A673 (cell line): ENCODE data around the gene SEPTIN8. TPM values are rescaled to one million over a fixed set of nuclear protein-coding genes. Genes with fewer than 3 reads are reported as not detected.

Source experiments
- BruUV-seq: library from RNA; stranded (reverse); fragments of 400-500 nt; replicated peaks from 2 replicates; lab custom pipeline; 2021; lab: Mats Ljungman, UMichigan
- CTCF ChIA-PET: fragments of 300-600 bp; sonication (Branson Sonifier 250); formaldehyde crosslinking; loops from one replicate; lab custom pipeline; 2022; ENCODE audit warnings: antibody characterized with exemption; lab: Charles Lee
- POLR2A ChIA-PET: fragments of 300-600 bp; sonication (Branson Sonifier 250); formaldehyde crosslinking; loops from one replicate; lab custom pipeline; 2022; ENCODE audit warnings: antibody characterized with exemption; ENCODE audit not compliant: low non-redundant PET; lab: Charles Lee
- DNase-seq: peaks from one replicate; pipeline ENCODE4 v3.0.0-alpha.2; 2015; ENCODE audit warnings: low spot score
- H3K27ac ChIP-seq: fragments of 200-600 bp; sonication (generic); 2 replicates; pipeline ENCODE4 v1.5.1; 2016; ENCODE audit warnings: mixed run types, low read depth, mild to moderate bottlenecking, mixed read lengths, antibody characterized with exemption, low read length; ENCODE audit not compliant: poor library complexity, severe bottlenecking
- H3K27me3 ChIP-seq: fragments of 200-600 bp; sonication (generic); replicated peaks from 2 replicates; pipeline ENCODE4 v1.6.1; 2017; ENCODE audit warnings: mixed run types, low read depth, mild to moderate bottlenecking, mixed read lengths, antibody characterized with exemption, low read length; ENCODE audit not compliant: insufficient read depth, poor library complexity
- H3K36me3 ChIP-seq: fragments of 200-600 bp; sonication (generic); 2 replicates; pipeline ENCODE4 v1.6.1; 2016; ENCODE audit warnings: mixed run types, mild to moderate bottlenecking, mixed read lengths, antibody characterized with exemption, low read length; ENCODE audit not compliant: insufficient read depth, poor library complexity, severe bottlenecking
- H3K4me1 ChIP-seq: fragments of 200-600 bp; sonication (generic); 2 replicates; pipeline ENCODE4 v1.6.1; 2017; ENCODE audit warnings: mixed run types, mild to moderate bottlenecking, mixed read lengths, antibody characterized with exemption, low read length; ENCODE audit not compliant: insufficient read depth, poor library complexity, severe bottlenecking
- H3K4me3 ChIP-seq: fragments of 200-600 bp; sonication (generic); 2 replicates; pipeline ENCODE4 v1.5.1; 2016; ENCODE audit warnings: low read depth, mixed run types, mild to moderate bottlenecking, mixed read lengths, low read length; ENCODE audit not compliant: poor library complexity, severe bottlenecking
- H3K9me3 ChIP-seq: fragments of 200-600 bp; sonication (generic); 2 replicates; pipeline ENCODE4 v1.6.1; 2016; ENCODE audit warnings: mixed run types, low read depth, mild to moderate bottlenecking, mixed read lengths, antibody characterized with exemption, low read length; ENCODE audit not compliant: poor library complexity, severe bottlenecking
- CTCF ChIP-seq: fragments of 300-800, 200-600 bp; sonication (generic); conservative IDR thresholded peaks from 2 replicates; pipeline ENCODE4 v1.5.1; 2017; ENCODE audit warnings: low read depth, mild to moderate bottlenecking, antibody characterized with exemption, low read length, moderate library complexity, mixed read lengths
- EZH2 ChIP-seq: fragments of 200-600 bp; sonication (generic); IDR thresholded peaks from 2 replicates; pipeline ENCODE4 v1.6.1; 2017; ENCODE audit warnings: borderline replicate concordance, low read depth, mild to moderate bottlenecking, mixed read lengths, antibody characterized with exemption, low read length; ENCODE audit not compliant: poor library complexity, severe bottlenecking
- intact Hi-C: fragments of 100-400 bp; cut with micrococcal nuclease; formaldehyde crosslinking; loops from one replicate; pipeline ENCODE4 v1.10.0; 2022; ENCODE audit not compliant: unreplicated experiment
- total RNA-seq: library from RNA; stranded (reverse); gene quantifications from 2 replicates; pipeline ENCODE4 v1.2.3, GENCODE V29; 2021

Gene SEPTIN8
- total RNA-seq, 1 experiment from 2014 or later = 26.4 TPM

- no TSS peak for BruUV-seq
Observed at GRCh38 chr5:132799392-132799791, 22.4 kb upstream of the SEPTIN8 start.

DNA sequence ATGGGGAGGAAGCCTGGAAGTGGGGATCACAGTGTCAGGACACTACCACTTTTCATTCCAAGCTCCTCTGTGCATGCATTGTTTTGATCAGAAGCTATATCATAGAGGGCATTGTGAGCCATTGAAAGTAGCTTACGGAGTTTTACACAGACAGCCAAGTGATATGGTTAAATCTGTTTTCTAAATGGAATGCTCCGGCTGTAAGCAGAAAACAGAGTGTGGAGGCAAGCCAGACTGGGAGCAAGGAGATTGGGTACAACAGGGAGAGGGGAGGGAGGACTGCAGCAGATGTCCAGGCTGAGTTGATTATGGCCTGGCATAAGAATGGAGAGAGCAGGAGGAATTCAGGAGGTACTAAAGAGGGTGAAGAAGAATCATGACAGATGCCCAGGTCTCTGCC, 20.6 kb upstream of the SEPTIN8 start:
- no TSS peak for BruUV-seq
- Histone ChIP-seq H3K27me3 (peaks cover 4% of the 10 kb centered on the region), H3K9me3 (no peaks in the 10 kb centered on the region), H3K4me3 (no peak overlapping the region), H3K36me3 (no peaks in the 10 kb centered on the region), H3K27ac (no peak overlapping the region), H3K4me1 (no peaks in the 10 kb centered on the region)
- ChIA-PET POLR2A (no interaction called here), CTCF (interaction anchor here (0.7 kb wide), 1 partner anchor 43 kb away, joined by 6 read pairs; no protein-coding TSS in a partner anchor)
- TF ChIP-seq EZH2 (no peak), CTCF (no peak)
- intact Hi-C loops = no loop called here
- DNase-seq = no peak

More at GRCh38 chr5:132799392-132799791, 22.4 kb upstream of the SEPTIN8 start:
- Histone ChIP-seq H3K4me1 (no peaks in the 10 kb centered on the region), H3K4me3 (no peak overlapping the region), H3K27me3 (peaks cover 4% of the 10 kb centered on the region), H3K27ac (no peak overlapping the region), H3K36me3 (no peaks in the 10 kb centered on the region), H3K9me3 (no peaks in the 10 kb centered on the region)
- intact Hi-C loops = no loop called here
- TF ChIP-seq EZH2 (no peak), CTCF (no peak)
- DNase-seq = no peak
- ChIA-PET CTCF (no interaction called here), POLR2A (no interaction called here)

GRCh38 chr5:132791026-132791425, 14.0 kb upstream of the SEPTIN8 start:
- H3K27ac ChIP-seq = no peak overlapping the region
- no peaks in the 10 kb centered on the region for H3K9me3 ChIP-seq
- intact Hi-C loops = no loop called here
- H3K36me3 ChIP-seq = no peaks in the 10 kb centered on the region
- CTCF ChIA-PET = no interaction called here
- no peaks in the 10 kb centered on the region for H3K27me3 ChIP-seq
- no peak for TF ChIP-seq CTCF
- TF ChIP-seq EZH2 = no peak
- no peak overlapping the region for H3K4me3 ChIP-seq
- no TSS peak for BruUV-seq
- no peaks in the 10 kb centered on the region for H3K4me1 ChIP-seq
- DNase-seq = no peak
- POLR2A ChIA-PET = no interaction called here
